ENCODE data around the gene RHD. TPM values are rescaled to one million over a fixed set of nuclear protein-coding genes. Genes with fewer than 3 reads are reported as not detected.
"Not testable (repeated sequence)": the region's sequence is repeated elsewhere in the genome, so short reads cannot be mapped to it uniquely, and the experiment has no call there.

RHD gene
- total RNA-seq, 1 experiment from 2014 or later = not detected

DNA sequence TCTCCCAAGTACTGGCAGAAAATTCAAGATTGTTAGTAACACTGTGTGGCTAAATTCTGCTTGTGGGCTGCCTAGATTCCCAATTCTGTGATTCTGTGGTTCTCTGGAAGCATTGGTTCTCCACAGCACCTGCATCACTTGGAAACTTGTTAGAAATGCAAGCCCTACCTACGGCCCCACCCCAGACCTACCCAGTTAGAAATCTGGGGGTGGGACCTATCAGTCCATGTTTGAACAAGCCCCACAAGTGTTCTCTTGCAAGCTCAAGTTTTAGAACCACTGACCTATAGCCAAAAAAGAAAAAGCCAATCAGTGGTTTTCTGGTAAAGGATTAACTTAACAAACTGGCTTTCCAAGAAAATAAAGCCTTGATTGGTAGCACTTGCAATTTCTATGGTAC lies 35.9 kb downstream of the RHD start:
- not testable (repeated sequence) for H3K4me3 ChIP-seq; H3K27ac ChIP-seq; H3K9me3 ChIP-seq (replicated peaks); DNase-seq (ENCODE audit: low read depth in 1 of 2, low spot score in 2 of 2); H3K27me3 ChIP-seq (replicated peaks); H3K36me3 ChIP-seq; H3K4me1 ChIP-seq (replicated peaks)

DNA sequence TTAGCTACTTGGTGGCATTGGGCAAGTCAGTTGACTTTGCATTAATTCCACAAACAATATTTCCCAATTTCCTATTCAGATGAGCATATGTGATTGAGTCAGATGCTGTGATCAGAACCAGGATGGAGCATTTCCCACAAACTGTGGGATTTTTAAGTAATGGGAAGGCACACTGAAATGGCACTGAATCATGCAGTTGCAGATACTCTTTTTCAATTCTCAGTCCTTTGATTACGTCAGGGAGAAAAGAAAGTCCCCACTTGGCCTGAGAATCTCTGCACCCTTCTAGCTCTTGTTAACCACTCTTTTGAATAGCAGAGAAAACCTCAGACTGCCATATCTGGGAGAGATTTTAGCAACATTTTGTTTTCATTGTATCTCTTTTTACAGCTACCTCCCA lies 36.8 kb downstream of the RHD start:
- not testable (repeated sequence) for H3K27ac ChIP-seq; DNase-seq (ENCODE audit: low read depth in 1 of 2, low spot score in 2 of 2)

DNA sequence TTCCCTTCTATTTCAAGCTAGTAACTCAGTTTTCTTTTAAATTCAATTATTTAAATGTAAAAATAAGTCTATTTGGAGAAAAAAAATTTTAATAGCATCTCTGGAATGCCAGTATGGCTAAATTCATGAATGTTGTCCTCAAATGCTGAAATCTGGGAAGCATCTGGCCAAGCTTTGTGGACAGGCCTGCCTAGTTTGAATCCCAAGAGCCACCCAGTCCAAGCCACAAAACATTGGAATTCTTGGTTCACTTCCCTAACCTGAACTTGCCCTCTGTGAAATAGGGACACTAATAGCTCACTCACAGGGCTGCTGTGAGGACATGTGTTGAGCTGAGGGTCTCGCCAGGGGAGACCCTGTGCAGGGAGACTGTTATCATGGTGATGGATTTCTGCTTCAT lies 37.2 kb downstream of the RHD start:
- DNase-seq (ENCODE audit: low read depth in 1 of 2, low spot score in 2 of 2); H3K27ac ChIP-seq; H3K4me3 ChIP-seq; H3K4me1 ChIP-seq (replicated peaks); H3K36me3 ChIP-seq; H3K27me3 ChIP-seq (replicated peaks); H3K9me3 ChIP-seq (replicated peaks): not testable (repeated sequence)

More for the DNA sequence above, 36.8 kb downstream of the RHD start:
- not testable (repeated sequence) for H3K4me1 ChIP-seq (replicated peaks); H3K27me3 ChIP-seq (replicated peaks); H3K4me3 ChIP-seq; H3K36me3 ChIP-seq; H3K9me3 ChIP-seq (replicated peaks)

- not testable (repeated sequence) for H3K27ac ChIP-seq; H3K27me3 ChIP-seq (replicated peaks); H3K36me3 ChIP-seq; H3K4me3 ChIP-seq; H3K9me3 ChIP-seq (replicated peaks); H3K4me1 ChIP-seq (replicated peaks); DNase-seq (ENCODE audit: low read depth in 1 of 2, low spot score in 2 of 2)
Measured at GRCh38 chr1:25312806-25313470, 40.6 kb downstream of the RHD start.

DNA sequence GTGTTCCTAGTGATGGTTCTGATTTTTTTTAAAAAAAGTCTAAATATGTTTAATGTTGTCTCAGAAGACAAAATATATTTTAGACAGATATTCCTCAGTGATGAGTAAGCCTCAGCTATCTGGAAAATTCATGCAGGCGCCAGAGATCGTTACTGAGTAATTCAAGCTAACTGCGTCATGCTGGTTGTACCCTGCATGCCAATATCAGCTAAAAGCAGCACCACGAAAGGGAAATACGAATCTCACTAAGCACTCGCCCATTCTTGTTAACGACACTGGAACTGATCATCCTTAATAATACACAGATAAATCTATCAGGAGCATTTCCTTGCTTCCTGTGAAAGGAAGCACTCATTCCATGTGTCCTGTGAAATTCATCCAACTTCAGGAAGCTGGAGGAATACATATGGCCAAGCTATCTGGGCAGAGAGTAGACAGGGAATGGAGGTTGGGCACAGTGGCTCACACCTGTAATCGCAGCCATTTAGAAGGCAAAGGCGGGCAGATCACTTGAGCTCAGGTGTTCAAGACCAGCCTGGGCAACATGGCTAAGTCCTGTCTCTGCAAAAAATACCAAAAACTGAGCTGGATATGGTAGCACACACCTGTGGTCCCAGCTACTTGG lies 48.1 kb downstream of the RHD start:
- H3K36me3 ChIP-seq; H3K4me3 ChIP-seq; H3K9me3 ChIP-seq (replicated peaks); H3K4me1 ChIP-seq (replicated peaks); H3K27ac ChIP-seq; H3K27me3 ChIP-seq (replicated peaks): not testable (repeated sequence)
- DNase-seq (ENCODE audit: low read depth in 1 of 2, low spot score in 2 of 2) = peak; percentile 2 to 42

- H3K4me3 ChIP-seq; H3K4me1 ChIP-seq (replicated peaks); DNase-seq (ENCODE audit: low read depth in 1 of 2, low spot score in 2 of 2); H3K36me3 ChIP-seq; H3K27ac ChIP-seq; H3K27me3 ChIP-seq (replicated peaks); H3K9me3 ChIP-seq (replicated peaks): not testable (repeated sequence)
Measured at GRCh38 chr1:25322127-25322526, 49.8 kb downstream of the RHD start.

DNA sequence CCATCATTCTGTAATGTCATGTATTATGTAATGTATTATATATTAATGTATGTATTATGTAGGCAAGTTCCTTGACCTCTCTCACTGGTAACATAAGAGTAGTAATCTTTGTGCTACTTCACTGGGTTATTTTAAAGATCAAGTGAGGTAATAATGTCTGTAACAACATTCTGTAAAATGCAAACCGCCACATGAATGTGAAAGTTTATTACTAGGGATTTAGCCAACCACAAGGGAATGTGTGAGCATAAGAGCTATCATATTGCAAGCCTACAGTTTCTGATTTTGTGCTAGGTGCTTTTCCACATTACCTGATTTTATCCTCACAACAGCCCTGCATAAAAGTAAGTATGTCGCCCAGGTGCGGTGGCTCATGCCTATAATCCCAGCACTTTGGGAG lies 52.1 kb downstream of the RHD start:
- H3K36me3 ChIP-seq; H3K27ac ChIP-seq; DNase-seq (ENCODE audit: low read depth in 1 of 2, low spot score in 2 of 2); H3K4me3 ChIP-seq; H3K4me1 ChIP-seq (replicated peaks); H3K27me3 ChIP-seq (replicated peaks); H3K9me3 ChIP-seq (replicated peaks): not testable (repeated sequence)

GRCh38 chr1:25327864-25328790 lies 55.8 kb downstream of the RHD start:
- DNase-seq (ENCODE audit: low read depth in 1 of 2, low spot score in 2 of 2); H3K27ac ChIP-seq; H3K4me3 ChIP-seq; H3K36me3 ChIP-seq; H3K9me3 ChIP-seq (replicated peaks); H3K27me3 ChIP-seq (replicated peaks); H3K4me1 ChIP-seq (replicated peaks): not testable (repeated sequence)

DNA sequence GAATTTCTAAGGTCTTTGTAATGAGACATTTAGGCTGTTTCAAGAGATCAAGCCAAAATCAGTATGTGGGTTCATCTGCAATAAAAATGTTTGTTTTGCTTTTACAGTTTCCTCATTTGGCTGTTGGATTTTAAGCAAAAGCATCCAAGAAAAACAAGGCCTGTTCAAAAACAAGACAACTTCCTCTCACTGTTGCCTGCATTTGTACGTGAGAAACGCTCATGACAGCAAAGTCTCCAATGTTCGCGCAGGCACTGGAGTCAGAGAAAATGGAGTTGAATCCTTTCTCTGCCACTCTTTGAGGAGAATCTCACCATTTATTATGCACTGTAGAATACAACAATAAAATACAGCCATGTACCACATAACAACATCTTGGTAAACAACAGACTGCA lies 56.5 kb downstream of the RHD start:
- not testable (repeated sequence) for H3K27me3 ChIP-seq (replicated peaks); H3K36me3 ChIP-seq; H3K27ac ChIP-seq; H3K4me1 ChIP-seq (replicated peaks); DNase-seq (ENCODE audit: low read depth in 1 of 2, low spot score in 2 of 2); H3K4me3 ChIP-seq; H3K9me3 ChIP-seq (replicated peaks)

GRCh38 chr1:25329336-25329735 lies 57.0 kb downstream of the RHD start:
- not testable (repeated sequence) for H3K27ac ChIP-seq; DNase-seq (ENCODE audit: low read depth in 1 of 2, low spot score in 2 of 2); H3K27me3 ChIP-seq (replicated peaks); H3K36me3 ChIP-seq; H3K4me1 ChIP-seq (replicated peaks); H3K9me3 ChIP-seq (replicated peaks); H3K4me3 ChIP-seq

DNA sequence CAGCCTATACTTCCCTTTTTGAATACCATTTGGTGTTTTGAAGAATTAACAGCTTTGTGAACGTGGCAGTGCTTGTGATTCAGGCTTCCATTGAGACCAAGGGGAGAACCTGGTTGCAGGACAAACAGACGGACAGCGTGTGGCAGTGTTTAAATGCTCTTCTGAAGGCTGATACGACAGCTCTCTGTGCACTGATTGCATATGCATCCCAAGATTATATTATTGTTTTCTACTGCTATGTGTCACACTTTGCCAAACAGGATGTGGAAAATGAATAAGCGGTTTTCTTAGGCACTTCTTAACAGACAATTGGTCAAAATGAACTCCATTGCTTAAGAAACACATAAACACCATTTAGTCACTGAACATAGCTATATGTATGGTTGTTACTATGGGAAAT lies 57.6 kb downstream of the RHD start:
- not testable (repeated sequence) for H3K4me3 ChIP-seq; H3K36me3 ChIP-seq; H3K27ac ChIP-seq; DNase-seq (ENCODE audit: low read depth in 1 of 2, low spot score in 2 of 2); H3K9me3 ChIP-seq (replicated peaks); H3K4me1 ChIP-seq (replicated peaks); H3K27me3 ChIP-seq (replicated peaks)

GRCh38 chr1:25336922-25337354 lies 64.6 kb downstream of the RHD start:
- not testable (repeated sequence) for H3K4me1 ChIP-seq (replicated peaks); H3K27ac ChIP-seq; H3K9me3 ChIP-seq (replicated peaks); H3K27me3 ChIP-seq (replicated peaks)
- Histone ChIP-seq H3K36me3 (peaks cover 15% of the 10 kb centered on the region), H3K4me3 (peak overlapping the region; percentile 27)
- peak in 1 of 2 experiments; percentile 23 for DNase-seq (ENCODE audit: low read depth in 1 of 2, low spot score in 2 of 2)

DNA sequence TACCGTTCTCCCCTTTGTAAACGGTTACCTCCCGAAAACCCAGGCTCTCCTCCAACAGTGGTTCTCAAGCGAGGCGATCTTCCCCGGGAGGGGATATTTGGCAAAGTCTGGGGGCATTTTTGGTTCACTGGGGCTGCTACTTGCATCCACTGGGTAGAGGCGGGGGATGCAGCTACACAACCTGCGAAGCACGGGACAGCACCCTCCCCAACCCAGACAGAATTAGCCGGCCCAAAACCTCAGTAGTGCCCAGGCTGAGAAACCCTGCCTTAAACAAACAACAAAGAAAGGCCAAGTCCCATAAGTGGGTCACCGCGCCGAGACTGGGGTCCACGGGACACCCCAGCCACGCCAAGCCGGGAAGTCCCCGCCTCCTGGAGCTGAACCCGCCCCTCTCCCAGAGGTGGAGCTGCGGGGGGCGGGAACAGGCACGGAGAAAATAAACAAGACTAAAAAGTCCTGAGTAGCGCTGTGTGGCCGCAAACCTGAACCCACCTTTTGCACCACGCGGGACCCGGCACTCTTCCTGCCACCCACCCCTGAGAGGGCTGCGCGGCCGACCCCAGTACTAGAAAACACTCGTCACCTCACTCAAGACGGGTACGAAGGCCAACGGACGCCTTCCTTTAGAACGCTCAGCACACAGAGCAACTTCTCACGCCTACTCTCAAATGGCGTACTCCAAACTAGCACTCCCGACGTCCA lies 65.3 kb downstream of the RHD start:
- peak overlapping the region; percentile 85 for H3K4me3 ChIP-seq
- DNase-seq (ENCODE audit: low read depth in 1 of 2, low spot score in 2 of 2) = peak in 1 of 2 experiments; percentile 43
- not testable (repeated sequence) for H3K9me3 ChIP-seq (replicated peaks); H3K27me3 ChIP-seq (replicated peaks); H3K27ac ChIP-seq; H3K4me1 ChIP-seq (replicated peaks)
- H3K36me3 ChIP-seq = peaks cover 15% of the 10 kb centered on the region
